ENCODE measurements around the gene TMEM217. TPM values are rescaled to one million over a fixed set of nuclear protein-coding genes. Genes with fewer than 3 reads are reported as not detected.

The TMEM217 gene
- 1 to 10 TPM in 1 of 2 donors, under 1 TPM in 1; 0.33 to 2.4 TPM for total RNA-seq

DNA sequence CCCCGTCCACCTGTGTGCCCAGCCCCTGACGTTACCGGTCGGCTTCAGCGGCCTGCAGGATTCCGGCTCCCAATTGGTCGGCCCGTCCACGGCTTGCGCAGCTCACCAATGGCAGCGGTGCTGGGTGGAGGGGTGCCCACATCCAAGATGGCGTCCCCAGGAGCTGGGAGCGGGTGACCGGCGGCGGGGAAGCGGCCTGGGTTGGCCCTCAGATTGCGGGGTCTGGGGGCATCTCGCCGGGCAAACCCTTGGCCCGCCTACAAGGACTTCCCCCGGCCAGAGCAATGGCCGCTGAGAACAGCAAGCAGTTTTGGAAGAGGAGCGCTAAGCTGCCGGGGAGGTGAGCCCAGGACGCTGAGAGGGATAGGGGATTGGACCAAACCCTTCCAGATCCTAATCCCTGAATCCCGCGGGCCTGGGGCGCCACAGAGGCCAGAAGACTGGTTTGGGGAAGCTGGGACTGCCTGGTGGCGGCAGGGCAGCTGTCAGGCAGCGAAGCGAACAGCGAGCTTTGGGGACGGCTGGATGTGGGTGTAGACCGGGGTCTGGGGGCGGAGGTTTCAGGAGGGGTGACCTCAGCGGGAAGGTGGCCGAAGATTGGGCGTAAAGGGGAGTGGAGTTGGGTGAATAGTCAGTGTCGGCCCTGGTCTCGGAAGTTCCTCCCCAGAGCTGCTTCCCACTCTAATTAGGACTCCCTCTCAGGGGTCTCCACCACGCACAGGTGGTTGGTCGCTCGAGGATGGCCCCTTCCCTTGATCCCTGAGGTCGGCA lies at the start of gene TMEM217, which contains the start of gene TBC1D22B:
Gene TMEM217 (minus strand): TSS at position 511 of the 771 bp plus-strand sequence. CDS start 39,114 bp downstream, outside the sequence.
Gene TBC1D22B (plus strand): TSS at position 139 of the 771 bp plus-strand sequence. CDS start 146 bp downstream, at position 285.

DNA sequence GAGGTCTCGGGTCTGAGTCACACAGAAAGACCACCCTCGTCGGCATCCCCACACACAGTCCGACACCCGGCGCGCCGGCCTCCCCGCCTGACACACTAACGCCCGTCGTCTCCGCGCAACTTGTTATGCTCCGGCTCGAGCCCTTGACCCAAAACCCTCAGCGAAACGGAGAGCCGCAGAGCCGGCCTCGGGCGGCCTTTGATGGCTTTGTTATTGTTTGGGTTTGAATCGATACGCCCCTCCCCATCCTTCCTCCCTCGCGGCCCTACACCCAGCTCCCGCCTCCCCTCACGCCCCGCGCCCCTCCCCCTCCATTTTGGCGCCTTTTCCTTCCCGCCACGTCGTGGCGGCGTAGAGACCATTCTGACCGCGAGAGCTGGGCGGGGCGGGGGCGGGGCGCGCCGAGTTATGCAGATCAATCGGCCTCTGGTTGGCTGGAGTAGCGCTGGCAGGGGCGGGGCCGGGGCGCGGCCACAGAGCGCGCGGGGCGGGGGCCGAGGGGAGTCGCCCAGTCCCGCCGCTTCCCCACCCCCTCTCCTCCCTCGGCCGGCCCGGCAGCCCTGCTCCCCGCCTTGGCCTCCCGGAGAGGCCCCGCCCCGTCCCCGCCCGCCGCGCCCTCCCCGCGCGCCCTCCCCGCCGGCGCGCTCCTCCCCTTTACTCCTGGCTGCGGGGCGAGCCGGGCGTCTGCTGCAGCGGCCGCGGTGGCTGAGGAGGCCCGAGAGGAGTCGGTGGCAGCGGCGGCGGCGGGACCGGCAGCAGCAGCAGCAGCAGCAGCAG lies 88.3 kb downstream of the TMEM217 start, which contains the start of gene PIM1:
Gene PIM1 (plus strand): TSS at position 657 of the 777 bp plus-strand sequence. CDS start 424 bp downstream, outside the sequence.

Small RNA genes lying within 50 kb of the gene (small RNA-seq; reads per million reads assigned to genes)
- 0 reads per million in 2 donors for gene AL096712.1

Other genes starting within 250 kb of the TMEM217 start
- 1 to 10 TPM; 2.4 to 3.0 TPM for gene PIM1, start 88.0 kb downstream of the TMEM217 start, total RNA-seq
- 1 to 10 TPM; 9.7 to 10.0 TPM for gene TBC1D22B, start 372 bp downstream of the TMEM217 start, total RNA-seq
- gene RNF8, start 95.8 kb upstream of the TMEM217 start, total RNA-seq: 10 to 100 TPM; 18.9 to 24.6 TPM
- gene CMTR1, start 175.1 kb upstream of the TMEM217 start, total RNA-seq: 10 to 100 TPM; 66.8 to 69.6 TPM
- 10 to 100 TPM; 23.4 to 33.0 TPM for gene CCDC167, start 241.7 kb upstream of the TMEM217 start, total RNA-seq